NCI-H1105 (cell line): Measurements from ENCODE around the gene ALPI.
A peak's percentile ranks its signal among the peaks of the same experiment; 100 is the strongest.
"Not testable (repeated sequence)": the region's sequence is repeated elsewhere in the genome, so short reads cannot be mapped to it uniquely, and the experiment has no call there.

Source experiments
- DNase-seq: peaks from one replicate; lab custom pipeline; 2025; lab: John Stamatoyannopoulos, UW

ALPI gene

DNA sequence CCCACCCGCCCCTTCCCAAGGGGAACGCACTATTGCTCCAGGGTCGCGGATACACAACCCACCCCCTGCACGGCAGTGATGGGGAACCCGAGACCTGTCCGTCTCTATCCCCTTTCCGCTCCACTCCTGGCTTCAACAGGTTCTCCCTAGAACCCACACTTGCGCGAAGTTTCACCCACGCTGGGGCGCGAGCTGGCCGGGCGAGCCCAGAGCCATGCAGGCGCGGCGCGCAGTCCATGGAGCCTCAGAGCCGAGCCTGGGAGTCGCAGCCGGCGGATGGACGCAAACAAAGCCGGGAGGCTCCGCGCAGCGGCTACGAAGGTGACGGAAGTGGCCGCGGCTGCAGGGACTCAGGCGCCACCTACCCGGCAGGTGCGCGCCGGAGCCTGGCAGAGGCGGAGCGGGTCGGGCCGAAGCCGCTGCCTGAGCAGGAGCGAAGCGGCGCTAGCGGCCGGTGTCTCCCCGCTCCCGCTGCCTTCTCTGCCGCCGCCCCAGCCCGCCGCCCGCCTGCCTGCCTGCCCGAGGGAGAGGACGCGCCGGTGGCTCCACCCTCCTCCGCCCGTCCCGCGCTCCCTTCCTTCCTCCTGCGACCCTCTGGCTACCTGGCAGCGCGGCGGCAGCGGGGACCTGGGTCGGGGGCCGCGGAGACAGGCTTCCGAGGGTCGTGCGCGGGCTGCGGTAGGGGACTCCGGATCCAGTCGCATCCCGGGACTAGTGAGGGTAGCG lies 35.3 kb upstream of the ALPI start:
- DNase-seq: peak; percentile 50

DNA sequence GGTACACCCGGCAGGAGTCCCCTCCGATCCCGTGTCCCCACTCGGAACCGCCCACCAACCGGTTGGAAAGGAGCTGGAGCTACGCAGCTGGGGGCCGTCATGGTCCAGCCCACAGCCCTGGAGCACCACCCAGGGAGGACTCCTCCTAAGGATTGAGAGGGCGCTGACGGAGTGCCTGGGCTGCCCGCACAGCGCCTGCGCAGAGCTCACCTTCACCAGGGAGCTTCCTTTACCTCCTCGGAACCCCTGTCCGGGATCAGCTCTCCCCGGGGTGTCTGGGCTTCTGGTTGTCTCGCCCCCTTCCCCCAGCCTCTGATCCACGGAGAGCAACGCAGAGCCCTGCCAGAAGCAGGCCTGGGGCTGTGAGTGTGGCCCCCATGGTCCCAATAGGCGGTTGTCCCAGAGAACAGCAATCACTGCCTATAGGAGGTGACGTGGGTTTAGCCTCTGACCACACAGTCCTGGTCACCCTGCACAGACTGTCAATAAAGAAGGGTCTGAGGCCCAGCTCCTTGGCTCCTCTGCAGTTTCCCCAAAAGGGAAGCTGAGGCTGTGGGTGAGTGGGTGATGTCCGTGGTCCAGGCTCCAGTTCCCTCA lies 34.7 kb upstream of the ALPI start:
- no peak for DNase-seq

DNA sequence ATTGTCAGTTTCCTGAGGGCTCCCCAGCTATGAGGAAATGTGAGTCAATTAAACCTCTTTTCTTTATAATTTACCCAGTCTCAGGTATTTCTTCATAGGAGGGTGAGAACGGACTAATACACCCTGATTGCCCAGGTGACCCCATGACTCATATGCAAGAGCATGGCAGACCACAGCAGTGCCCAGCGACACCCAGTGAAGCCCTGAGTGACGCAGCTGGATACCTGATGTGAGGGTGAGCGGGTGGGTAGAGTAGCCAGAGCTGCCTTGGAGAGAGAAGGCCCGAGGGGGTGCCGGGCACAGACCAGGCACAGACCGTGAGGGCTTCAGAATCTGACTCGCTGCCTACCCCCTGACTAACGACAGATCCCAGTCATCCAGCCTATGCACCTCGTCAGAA lies 33.9 kb upstream of the ALPI start:
- DNase-seq: no peak

DNA sequence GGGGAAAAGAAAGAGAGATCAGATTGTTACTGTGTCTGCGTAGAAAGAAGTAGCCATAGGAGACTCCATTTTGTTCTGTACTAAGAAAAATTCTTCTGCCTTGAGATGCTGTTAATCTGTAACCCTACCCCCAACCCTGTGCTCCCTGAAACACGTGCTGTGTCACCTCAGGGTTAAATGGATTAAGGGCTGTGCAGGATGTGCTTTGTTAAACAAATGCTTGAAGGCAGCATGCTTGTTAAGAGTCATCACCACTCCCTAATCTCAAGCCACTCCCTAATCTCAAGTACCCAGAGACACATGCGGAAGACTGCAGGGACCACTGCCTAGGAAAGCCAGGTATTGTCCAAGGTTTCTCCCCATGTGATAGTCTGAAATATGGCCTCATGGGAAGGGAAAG lies 33.0 kb upstream of the ALPI start:
- not testable (repeated sequence) for DNase-seq

DNA sequence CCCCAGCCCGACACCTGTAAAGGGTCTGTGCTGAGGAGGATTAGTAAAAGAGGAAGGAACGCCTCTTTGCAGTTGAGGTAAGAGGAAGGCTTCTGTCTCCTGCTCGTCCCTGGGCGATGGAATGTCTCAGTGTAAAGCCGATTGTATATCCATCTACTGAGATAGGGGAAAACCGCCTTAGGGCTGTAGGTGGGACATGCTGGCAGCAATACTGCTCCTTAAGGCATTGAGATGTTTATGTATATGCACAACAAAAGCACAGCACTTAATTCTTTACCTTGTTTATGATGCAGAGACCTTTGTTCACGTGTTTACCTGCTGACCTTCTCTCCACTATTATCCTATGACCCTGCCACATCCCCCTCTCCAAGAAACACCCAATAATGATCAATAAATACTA lies 32.5 kb upstream of the ALPI start:
- not testable (repeated sequence) for DNase-seq

DNA sequence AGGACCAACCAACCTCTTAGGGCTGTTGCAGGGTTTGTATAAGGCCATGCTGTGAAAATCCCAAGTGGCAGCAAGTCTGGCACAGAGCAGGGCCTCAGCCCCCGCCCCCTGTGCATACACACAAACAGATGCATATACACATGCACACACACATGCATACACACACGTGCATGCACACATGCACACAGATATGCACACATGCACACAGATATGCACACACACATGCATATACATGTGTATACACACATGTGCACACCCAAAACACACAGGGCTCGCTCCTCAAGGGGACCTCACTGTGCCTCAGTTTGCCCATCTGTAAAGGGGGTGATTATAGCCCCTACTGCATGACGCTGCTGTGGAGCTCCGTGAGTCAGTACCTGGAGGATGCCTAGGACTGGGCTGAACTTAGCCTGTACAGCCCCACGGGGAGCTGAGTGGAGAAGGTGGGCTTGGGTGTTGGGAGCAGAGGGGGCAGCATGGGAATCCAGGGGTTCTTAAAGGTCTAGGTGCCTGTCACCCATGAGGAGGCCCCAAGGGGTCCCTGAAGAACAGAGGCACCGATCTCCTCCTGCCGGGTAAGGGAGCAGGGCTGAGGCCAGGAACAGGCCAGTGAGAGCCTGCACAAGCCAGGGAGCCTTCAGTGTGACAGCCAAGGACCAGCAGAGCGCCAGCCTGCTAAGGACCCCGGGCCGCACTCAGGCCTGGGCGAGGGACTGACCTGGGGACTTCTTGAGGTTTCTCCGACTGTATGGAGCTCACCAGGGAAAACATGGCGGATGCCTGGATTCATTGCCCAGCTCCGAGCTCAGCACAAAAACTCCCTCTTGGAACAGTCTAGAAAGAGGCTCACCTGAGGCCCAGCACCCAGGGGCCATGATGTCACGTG lies 24.0 kb upstream of the ALPI start:
- DNase-seq: no peak

DNA sequence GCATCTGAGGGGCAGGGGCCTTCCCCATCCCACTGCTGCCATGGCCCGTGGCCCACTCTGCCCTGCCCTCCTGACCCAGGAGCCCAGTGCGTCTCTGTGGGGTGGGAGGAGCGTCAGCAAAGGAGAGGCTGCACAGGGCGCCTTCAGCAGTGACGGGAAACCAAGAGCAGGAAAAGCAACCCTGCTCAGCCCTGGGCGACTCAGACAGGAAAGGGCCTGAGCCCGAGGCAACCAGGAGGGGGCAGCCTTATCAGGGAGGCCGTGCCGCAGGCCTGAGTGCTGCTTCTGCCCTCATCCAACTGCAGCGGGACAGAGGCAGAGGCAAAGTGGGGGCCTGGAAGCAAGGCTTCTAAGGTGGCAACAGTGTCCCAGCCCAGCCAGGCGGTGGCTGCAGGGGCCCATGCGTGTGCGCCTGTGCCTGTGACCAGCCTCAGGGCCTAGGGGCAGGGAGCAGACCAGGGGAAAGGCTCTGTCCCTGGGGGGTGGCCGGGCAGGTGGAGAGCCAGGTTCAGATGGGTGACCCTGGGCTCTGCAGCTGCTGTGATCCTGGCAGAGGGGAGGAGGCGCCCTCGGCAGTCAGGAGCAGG lies 23.3 kb upstream of the ALPI start:
- DNase-seq: no peak

DNA sequence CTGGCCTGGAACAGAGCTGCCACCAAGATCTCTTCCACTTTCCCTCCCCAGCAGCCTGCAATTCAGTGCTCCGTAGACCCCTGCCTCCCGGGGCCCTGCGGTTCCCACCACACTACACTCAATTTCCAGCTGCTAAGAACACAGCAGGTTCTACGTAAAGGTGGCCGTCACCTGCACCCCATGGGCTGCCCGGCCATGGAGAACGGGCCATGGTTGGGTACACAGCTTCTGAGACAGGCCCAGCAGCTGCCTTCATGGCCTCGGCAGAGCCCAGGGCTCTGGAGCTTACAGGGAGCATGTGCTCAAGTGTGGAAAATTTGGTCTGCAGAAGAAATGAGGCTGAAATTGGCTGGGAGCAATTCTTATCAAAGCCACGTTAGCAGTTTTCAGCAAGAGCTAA lies 22.3 kb upstream of the ALPI start:
- DNase-seq: not testable (repeated sequence)

DNA sequence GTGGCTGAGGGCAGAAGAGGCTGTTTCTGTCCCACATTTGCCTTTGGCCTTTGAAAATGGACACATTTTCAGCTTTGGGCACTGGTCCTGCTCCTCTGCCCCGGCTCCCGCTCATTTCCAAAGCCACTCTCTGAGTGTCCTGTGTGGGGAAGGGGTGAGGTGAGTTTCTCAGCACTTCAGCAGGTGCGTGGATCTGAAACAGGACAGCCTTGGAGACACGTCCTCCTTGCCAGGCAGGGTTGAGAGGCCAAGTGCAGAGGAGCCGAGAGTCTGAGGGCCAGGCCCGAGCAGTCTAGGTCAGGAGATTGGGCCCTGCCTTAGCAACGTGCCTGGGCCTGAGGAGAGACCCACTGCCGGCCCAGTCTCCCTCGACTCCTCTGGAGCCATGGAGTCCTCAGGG lies 21.9 kb upstream of the ALPI start:
- DNase-seq: no peak

DNA sequence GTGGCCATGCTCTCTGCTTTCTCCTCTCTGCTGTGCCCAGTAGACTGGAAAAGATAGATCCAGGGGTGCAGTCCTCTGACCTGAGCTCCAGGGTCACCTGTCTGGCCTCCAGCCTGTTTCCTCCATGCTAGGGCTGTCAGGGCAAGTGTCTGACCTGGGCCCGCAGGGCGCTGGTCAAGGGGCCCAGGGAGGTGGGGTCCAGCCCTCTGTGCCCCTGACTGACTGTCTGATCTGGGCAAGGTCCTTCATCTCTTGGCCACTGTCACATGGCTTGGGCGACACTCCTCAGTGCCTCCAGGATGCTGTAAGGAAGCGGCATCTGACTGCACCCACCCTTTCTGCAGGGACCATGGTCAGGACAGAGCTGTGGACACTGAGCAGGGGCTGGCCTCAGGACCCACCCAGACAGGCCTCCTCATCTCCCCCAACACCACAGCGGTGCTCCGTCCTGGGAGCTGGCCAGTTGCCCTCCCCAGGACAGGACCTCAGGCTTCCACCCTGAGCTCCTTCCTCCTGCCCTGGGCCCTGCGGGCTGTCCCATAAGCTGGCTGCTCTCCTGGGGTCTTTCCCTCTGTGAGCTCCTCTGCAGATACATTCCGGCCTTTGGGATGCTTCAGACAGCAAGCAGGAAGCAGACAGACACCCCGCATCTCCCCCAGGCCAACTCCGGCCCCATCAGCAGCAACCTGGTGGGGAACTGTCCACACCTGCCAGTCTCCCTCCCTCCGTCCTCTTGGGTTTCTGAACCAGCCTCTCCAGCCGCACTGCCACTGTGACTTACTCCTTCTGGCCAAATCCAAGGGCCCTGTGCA lies 21.2 kb upstream of the ALPI start:
- DNase-seq: no peak

DNA sequence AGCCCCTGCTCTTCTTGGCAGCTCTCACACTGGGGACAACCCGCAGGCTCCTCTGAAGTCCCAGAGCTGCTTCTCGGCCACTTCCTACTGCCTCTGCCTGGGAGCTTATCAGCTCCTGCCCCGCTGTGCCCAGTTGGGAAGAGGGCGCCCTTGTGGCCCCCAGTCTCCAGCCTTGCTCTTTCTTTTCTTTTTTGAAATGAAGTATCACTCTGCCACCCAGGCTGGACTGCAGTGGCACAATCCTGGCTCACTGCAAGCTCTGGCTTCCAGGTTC lies 20.6 kb upstream of the ALPI start:
- DNase-seq: no peak

DNA sequence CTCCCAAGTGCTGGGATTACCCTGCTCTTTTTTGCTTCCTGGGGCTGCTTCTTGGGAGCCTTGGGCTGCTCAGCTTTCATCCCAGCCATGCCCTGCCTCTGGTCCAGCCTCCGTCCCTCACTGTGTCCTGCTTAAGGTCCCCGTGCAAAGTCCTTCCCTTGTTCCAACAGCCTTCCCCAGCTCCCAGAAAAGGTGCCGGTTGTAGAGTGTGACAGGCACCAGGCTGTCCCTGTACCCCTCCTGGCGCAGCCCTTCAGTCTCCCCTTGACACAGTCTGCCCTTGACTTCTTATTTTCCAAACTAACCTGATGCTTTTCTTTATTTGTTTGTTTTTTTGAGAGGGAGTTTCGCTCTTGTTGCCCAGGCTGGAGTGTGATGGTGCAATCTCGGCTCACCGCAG lies 20.1 kb upstream of the ALPI start:
- no peak for DNase-seq

DNA sequence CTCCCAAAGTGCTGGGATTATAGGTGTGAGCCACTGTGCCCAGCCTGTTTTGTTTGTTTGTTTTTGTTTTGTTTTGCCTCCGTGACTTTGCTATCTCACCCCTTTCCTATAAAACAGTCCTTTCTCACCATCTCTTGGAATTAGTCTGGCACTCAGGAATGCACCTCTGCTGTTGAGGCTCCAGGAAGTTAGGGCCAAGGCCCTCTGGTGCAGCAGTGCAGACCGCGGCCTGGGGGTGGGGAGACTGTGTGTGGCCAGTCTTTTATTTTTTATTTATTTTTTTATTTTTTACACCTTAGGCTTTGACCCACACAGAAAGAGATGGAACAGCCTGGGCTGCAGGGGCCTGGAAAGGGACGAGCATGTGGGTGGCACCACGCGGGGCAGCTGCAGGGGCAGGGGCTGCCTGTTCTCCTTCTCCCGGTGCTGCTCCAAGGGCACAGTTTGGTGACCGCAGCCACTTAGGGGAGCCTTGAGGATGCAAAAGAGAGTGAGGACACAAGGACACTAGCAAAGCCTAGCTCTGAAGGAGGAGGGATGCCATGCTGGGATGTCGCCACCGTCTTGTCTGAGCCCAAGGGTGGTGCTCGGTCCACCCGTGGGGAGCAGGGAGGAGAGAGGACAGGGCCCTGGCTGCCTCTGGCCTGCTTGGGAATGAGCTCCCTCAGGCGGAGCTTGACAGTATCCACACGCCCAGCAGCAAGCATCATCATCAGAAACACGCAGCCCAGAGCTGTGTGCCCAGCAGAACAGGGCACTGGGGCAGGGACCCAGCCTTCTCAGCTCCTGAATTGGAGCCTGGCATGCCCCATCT lies 19.4 kb upstream of the ALPI start:
- no peak for DNase-seq

DNA sequence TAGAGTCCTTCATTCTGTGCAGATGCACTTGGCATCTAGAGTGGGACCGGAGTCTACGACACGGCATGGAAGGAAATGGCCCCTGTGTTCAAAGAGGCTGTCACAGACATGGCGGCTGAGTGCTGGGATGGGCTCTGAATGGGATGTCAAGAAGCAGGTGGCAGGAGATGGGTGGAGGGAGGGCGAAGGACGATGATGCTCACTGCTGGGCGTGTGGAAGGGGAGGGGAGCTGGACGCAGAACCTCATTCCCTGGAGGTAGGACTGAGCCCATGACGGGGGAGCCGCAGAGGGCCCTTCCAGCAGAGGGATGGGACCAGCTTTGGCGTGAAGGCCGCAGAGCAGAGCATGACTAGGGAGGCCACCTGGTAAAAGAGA lies 18.8 kb upstream of the ALPI start:
- DNase-seq: no peak

DNA sequence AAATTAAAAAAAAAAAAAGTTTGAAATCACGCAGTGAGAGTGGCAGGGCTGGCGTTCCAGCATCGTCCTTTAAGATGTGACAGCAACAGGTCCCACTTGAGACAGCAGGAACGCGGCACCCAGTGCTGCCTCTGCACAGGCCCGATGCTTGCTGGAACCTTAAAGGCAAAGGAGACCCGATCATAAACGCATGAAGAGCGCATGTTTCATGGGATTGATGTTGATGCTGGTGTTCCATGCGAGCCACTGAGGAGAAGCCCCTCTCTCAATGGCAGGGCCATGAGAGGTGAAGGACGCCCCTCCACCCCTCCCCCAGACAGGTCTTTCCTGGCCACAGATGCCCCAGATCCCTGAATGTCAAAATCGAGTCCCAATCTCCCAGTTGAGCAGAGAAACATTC lies 17.9 kb upstream of the ALPI start:
- no peak for DNase-seq

DNA sequence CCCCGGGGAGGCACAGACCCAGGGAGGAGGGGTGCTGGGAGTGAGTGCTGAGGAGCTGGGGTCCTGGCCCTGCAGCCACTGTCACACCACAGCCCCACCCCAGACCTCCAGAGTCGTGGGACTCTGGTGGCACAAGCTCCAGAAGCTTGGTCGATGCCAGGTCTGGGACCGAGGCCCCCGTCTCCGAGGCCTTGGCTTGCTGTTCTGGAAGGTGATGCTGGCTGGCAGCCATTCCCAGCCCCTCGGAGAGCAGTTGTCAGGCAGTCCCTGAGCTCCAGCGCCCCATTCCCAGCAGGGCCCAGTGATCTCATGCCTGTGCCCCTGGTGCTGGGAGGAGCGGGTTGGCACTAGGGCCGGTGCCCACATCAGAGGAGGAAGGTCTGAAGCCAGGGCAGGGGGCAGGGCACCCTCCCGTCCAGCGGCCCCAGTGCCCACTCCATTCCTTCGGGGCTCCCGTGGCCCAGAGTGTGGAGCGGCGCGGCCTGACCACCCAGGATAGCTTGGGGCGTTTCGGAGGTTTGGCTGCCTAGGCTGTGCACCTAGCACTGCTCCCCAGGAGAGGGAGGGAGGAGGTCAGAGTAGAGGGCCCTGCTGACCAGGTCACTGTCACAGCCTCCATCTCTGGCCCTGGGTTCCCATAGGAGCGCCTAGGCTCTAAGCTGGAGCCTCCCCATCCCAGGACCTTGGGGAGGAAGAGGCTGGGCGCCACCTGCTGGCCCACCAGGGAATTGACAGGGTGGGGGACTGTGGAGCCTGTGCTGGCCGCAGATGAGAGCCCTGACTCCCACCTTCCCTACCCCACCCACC lies 16.8 kb upstream of the ALPI start:
- no peak for DNase-seq

DNA sequence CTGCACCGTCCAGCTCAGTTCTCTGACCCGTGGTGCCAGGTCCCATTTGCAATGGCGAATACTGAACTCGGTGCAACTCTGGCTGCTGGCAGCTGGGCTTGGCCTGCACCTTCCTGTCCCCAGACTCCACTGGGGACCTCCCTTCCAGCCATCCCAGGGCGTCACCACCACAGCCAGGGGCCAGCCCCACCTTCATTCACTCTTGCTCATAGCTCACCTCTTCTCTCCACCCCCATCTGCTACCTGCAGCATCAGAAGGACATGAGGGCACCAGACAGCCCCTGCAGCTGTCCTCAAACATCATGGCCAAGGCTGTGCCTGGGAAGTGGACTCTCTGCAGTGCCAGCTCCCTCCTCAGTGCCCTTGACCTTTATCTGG lies 16.2 kb upstream of the ALPI start:
- no peak for DNase-seq

DNA sequence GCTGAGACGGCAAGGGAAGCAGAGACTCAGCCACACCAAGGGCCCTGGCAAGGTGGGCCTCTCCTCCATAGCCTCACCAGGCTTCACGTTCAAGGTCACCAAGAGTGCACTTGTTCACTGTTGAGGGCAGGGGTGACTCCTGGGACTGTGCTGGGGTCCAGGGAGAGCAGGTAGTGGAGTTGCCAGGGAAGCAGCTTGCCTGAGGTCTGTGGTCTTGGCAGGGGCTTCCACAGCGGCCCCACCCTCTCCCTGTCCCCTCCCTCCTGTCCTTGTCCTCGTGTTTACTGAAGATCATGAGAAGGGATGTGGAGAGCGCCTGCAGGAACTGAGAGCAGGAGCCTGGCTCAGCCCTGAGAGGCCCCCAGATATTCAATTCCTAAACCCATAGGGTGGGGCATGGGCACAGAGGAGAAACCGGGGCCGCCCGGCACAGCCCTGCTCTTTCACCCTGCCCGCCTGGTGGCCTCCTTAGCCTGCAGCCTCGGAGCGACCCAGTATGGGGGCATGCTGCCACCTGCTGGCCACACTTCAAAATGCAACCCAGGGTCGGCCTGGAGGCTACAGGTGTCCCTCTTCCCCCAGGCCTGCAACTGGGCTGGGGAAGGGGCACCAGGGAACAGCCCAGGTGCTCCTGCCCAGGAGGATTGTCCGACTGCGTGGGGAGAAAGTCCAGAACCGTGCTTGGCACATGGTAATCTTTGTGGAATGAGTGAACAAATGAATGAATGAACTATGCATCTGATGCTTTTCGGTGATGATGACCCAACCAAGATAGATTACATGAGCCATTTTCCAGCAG lies 15.5 kb upstream of the ALPI start:
- peak; percentile 40 for DNase-seq

DNA sequence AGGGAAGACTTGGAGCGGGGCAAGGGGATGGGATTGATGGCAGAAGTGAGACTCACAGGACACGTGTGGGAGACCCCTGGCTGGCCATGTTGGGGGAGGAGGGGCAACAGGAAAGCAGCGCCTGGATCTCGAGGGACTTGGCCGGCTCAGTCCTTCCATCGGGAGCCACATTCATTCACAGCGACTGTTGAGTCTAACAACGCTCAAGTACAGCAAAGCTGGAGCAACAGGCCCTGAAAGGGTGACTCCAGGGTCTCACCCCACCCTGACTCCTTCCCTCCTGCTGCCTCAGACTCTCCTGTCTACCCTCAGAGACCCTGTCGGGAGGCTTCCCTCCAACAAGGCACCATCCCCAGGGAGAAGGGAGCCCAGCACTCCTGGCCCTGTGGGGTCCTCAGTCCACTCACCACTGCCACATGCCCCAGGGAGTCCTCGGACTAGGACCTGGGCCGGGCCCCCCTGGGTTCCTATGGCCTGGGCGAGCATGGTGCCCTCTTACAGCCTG lies 14.8 kb upstream of the ALPI start:
- no peak for DNase-seq
